ENCODE results near the gene CALY.
"Not testable (repeated sequence)": the region's sequence is repeated elsewhere in the genome, so short reads cannot be mapped to it uniquely, and the experiment has no call there.

The CALY gene
- 0.62 to 0.81 reads per million in 2 donors for total RNA-seq

GRCh38 chr10:133336577-133337369, at the start of gene CALY:
CALY (minus strand) TSS chr10:133336896; CDS start chr10:133328989, 7,907 bp downstream.
- peak; percentile 50 to 94 (median 88) for DNase-seq

- no peak for DNase-seq
Observed at GRCh38 chr10:133385214-133385613, 48.5 kb upstream of the CALY start.

GRCh38 chr10:133384071-133384470, 47.4 kb upstream of the CALY start:
- no peak for DNase-seq

- DNase-seq: no peak
Observed at GRCh38 chr10:133383551-133383950, 46.9 kb upstream of the CALY start.

GRCh38 chr10:133381036-133381435, 44.3 kb upstream of the CALY start:
- no peak for DNase-seq

- no peak for DNase-seq
Observed at GRCh38 chr10:133379801-133380666, 43.3 kb upstream of the CALY start.

- peak in 4 of 5 experiments; percentile 36 to 60 (median 40) for DNase-seq
Observed at GRCh38 chr10:133379152-133379800, 42.6 kb upstream of the CALY start, which contains the start of gene PAOX. PAOX (plus strand) TSS chr10:133379262; CDS start chr10:133379317, 55 bp downstream.

- peak in 4 of 5 experiments; percentile 37 to 75 (median 42) for DNase-seq
Observed at GRCh38 chr10:133378251-133379096, 41.8 kb upstream of the CALY start.

GRCh38 chr10:133377818-133378250, 41.1 kb upstream of the CALY start:
- DNase-seq: no peak

- DNase-seq: no peak
Observed at GRCh38 chr10:133377025-133377817, 40.5 kb upstream of the CALY start.

- DNase-seq: not testable (repeated sequence)
Observed at GRCh38 chr10:133376183-133376582, 39.5 kb upstream of the CALY start.

GRCh38 chr10:133375357-133376115, 38.8 kb upstream of the CALY start:
- no peak for DNase-seq

GRCh38 chr10:133373174-133374090, 36.7 kb upstream of the CALY start, which contains the start of gene ECHS1:
ECHS1 (minus strand) TSS chr10:133373354; CDS start chr10:133373333, 21 bp downstream.
- peak; percentile 84 to 94 (median 89) for DNase-seq

- DNase-seq: no peak
Observed at GRCh38 chr10:133372507-133372906, 35.8 kb upstream of the CALY start.

GRCh38 chr10:133370030-133370786, 33.5 kb upstream of the CALY start:
- DNase-seq: no peak

GRCh38 chr10:133368153-133368552, 31.5 kb upstream of the CALY start:
- DNase-seq: no peak

- not testable (repeated sequence) for DNase-seq
Observed at GRCh38 chr10:133367461-133367860, 30.8 kb upstream of the CALY start.

- DNase-seq: no peak
Observed at GRCh38 chr10:133366751-133367150, 30.1 kb upstream of the CALY start.

Measured in T-helper 2 cell (primary cell).